ENCODE results near the gene GPR83. TPM values are rescaled to one million over a fixed set of nuclear protein-coding genes. Genes with fewer than 3 reads are reported as not detected.

Gene GPR83
- polyA plus RNA-seq, 1 of the 3 experiments (the other 2 are of a cell fraction): 0.02 TPM

DNA sequence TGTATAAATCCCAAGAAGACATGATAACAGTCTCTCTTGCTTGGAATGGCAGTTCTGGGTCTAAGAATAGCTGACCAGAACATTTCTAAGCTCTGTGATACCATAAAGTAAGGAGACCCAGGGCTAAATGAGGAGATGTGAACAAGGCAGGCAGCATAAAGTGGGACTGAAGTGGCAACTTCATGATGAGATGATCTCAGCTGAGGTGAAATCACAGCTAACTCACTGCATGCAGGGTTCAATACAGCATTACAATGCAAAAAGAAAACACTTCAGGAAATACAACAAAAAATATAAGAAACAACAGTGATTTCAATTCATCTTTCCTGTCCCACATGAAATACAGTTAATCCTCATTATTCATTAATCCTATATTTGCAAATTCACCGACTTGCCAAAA, 47.8 kb upstream of the GPR83 start (continued):
- TF ChIP-seq YY1 (IDR thresholded peaks at IDR 0.05; ENCODE audit: low read depth) (no peak), RCOR1 (IDR thresholded peaks at IDR 0.05; ENCODE audit: low read length) (no peak), RXRA (IDR thresholded peaks at IDR 0.05; ENCODE audit: borderline replicate concordance, low read depth) (no peak), NRF1 (IDR thresholded peaks at IDR 0.05; ENCODE audit: low read depth, low read length) (no peak)
- TF ChIP-seq, protein P1, sequence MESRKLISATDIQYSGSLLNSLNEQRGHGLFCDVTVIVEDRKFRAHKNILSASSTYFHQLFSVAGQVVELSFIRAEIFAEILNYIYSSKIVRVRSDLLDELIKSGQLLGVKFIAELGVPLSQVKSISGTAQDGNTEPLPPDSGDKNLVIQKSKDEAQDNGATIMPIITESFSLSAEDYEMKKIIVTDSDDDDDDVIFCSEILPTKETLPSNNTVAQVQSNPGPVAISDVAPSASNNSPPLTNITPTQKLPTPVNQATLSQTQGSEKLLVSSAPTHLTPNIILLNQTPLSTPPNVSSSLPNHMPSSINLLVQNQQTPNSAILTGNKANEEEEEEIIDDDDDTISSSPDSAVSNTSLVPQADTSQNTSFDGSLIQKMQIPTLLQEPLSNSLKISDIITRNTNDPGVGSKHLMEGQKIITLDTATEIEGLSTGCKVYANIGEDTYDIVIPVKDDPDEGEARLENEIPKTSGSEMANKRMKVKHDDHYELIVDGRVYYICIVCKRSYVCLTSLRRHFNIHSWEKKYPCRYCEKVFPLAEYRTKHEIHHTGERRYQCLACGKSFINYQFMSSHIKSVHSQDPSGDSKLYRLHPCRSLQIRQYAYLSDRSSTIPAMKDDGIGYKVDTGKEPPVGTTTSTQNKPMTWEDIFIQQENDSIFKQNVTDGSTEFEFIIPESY (IDR thresholded peaks at IDR 0.05; ENCODE audit: borderline replicate concordance, low read depth): no peak

GRCh38 chr11:94447149-94447548, 45.9 kb upstream of the GPR83 start:
- peaks cover 9% of the 10 kb centered on the region for H3F3A ChIP-seq (replicated peaks; ENCODE audit: insufficient read depth)
- H3K9me2 ChIP-seq: no peaks in the 10 kb centered on the region
- no peak overlapping the region for H3K27ac ChIP-seq (ENCODE audit: low read depth in 2 of 2, low read length in 1 of 2)
- WGBS (ENCODE audit: low lambda C conversion rate): 95% methylated on average over 4 of the region's 4 CpGs
- H3K36me3 ChIP-seq (replicated peaks in 1 of 2; ENCODE audit: control insufficient read depth in 1 of 2, insufficient read depth in 2 of 2, low read length in 1 of 2): peaks cover 26 to 28% of the 10 kb centered on the region in 2 experiments
- no peak overlapping the region for H3K4me3 ChIP-seq (ENCODE audit: low read depth in 2 of 2, low read length in 1 of 2)
- H3K4me2 ChIP-seq: no peak overlapping the region
- DNase-seq: no peak
- POLR2A ChIA-PET: no interaction called here
- TF ChIP-seq ELF1 (IDR thresholded peaks at IDR 0.05) (no peak), REST (IDR thresholded peaks at IDR 0.05; ENCODE audit: low read depth, low read length) (no peak), RAD21 (IDR thresholded peaks at IDR 0.05; ENCODE audit: low read length) (no peak), YY1 (IDR thresholded peaks at IDR 0.05; ENCODE audit: low read depth) (no peak), RCOR1 (IDR thresholded peaks at IDR 0.05; ENCODE audit: low read length) (no peak), MEF2A (IDR thresholded peaks at IDR 0.05; ENCODE audit: borderline replicate concordance, low read depth) (no peak), EZH2phosphoT487 (IDR thresholded peaks at IDR 0.05; ENCODE audit: borderline replicate concordance, low read depth) (no peak), EP300 (IDR thresholded peaks at IDR 0.05; ENCODE audit: borderline replicate concordance in 1 of 2, low read depth in 1 of 2, low read length in 1 of 2) (no peak), NFIC (IDR thresholded peaks at IDR 0.05; ENCODE audit: borderline replicate concordance) (no peak)
- TF ChIP-seq, protein P2, sequence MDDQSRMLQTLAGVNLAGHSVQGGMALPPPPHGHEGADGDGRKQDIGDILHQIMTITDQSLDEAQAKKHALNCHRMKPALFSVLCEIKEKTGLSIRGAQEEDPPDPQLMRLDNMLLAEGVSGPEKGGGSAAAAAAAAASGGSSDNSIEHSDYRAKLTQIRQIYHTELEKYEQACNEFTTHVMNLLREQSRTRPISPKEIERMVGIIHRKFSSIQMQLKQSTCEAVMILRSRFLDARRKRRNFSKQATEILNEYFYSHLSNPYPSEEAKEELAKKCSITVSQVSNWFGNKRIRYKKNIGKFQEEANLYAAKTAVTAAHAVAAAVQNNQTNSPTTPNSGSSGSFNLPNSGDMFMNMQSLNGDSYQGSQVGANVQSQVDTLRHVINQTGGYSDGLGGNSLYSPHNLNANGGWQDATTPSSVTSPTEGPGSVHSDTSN (IDR thresholded peaks at IDR 0.05): no peak
- H3K79me2 ChIP-seq (ENCODE audit: insufficient read depth): no peaks in the 10 kb centered on the region
- no peaks in the 10 kb centered on the region for H4K20me1 ChIP-seq (ENCODE audit: insufficient read depth)
- no peak overlapping the region for H2AFZ ChIP-seq (ENCODE audit: low read depth)
- no peaks in the 10 kb centered on the region for H3K9me3 ChIP-seq
- no peaks in the 10 kb centered on the region for H3K27me3 ChIP-seq (ENCODE audit: insufficient read depth)
- CTCF ChIA-PET: no interaction called here
- peaks cover 0 to 6% of the 10 kb centered on the region in 2 experiments; a peak in 1 of 4 replicates for H3K4me1 ChIP-seq (ENCODE audit: control insufficient read depth in 1 of 2, insufficient read depth in 2 of 2, low read depth in 1 of 2, low read length in 1 of 2)
- H3K9ac ChIP-seq: no peak overlapping the region

Measured in SK-N-SH (cell line).